ENCODE results near the gene TLCD1. TPM values are rescaled to one million over a fixed set of nuclear protein-coding genes. Genes with fewer than 3 reads are reported as not detected.

The TLCD1 gene
- polyA plus RNA-seq, 1 donor: 13.6 TPM

GRCh38 chr17:28698253-28698941, 27.6 kb downstream of the TLCD1 start:
- DNase-seq: no peak

GRCh38 chr17:28693869-28694268, 32.2 kb downstream of the TLCD1 start:
- no peak for DNase-seq

- DNase-seq: no peak
These were observed 37.0 kb downstream of the TLCD1 start for GRCh38 chr17:28689011-28689410.

- no peak for DNase-seq
These were observed 37.6 kb downstream of the TLCD1 start for GRCh38 chr17:28688481-28688880.

- DNase-seq: no peak
These were observed 39.7 kb downstream of the TLCD1 start for GRCh38 chr17:28686296-28686695.

GRCh38 chr17:28685366-28685765, 40.7 kb downstream of the TLCD1 start:
- DNase-seq: no peak

- DNase-seq: peak; percentile 31
These were observed 41.1 kb downstream of the TLCD1 start for GRCh38 chr17:28684963-28685362.

- DNase-seq: no peak
These were observed 43.4 kb downstream of the TLCD1 start for GRCh38 chr17:28682655-28683054.

GRCh38 chr17:28675980-28676379, 50.1 kb downstream of the TLCD1 start:
- no peak for DNase-seq

GRCh38 chr17:28675490-28675889, 50.5 kb downstream of the TLCD1 start:
- no peak for DNase-seq

Other genes with a start within 250 kb of the TLCD1 start
- 0.55 TPM for gene FOXN1, start 219.9 kb downstream of the TLCD1 start, polyA plus RNA-seq (ENCODE audit: insufficient read length)
- 56.8 TPM for gene UNC119, start 173.6 kb downstream of the TLCD1 start, polyA plus RNA-seq (ENCODE audit: insufficient read length)
- 101 TPM for gene PIGS, start 154.7 kb downstream of the TLCD1 start, polyA plus RNA-seq (ENCODE audit: insufficient read length)
- gene ALDOC, start 149.3 kb downstream of the TLCD1 start, polyA plus RNA-seq (ENCODE audit: insufficient read length): 24.6 TPM
- 88.8 TPM for gene SPAG5, start 127.2 kb downstream of the TLCD1 start, polyA plus RNA-seq (ENCODE audit: insufficient read length)
- gene RSKR, start 112.0 kb downstream of the TLCD1 start, polyA plus RNA-seq (ENCODE audit: insufficient read length): 30.4 TPM
- 119 TPM for gene BLTP2, start 81.1 kb downstream of the TLCD1 start, polyA plus RNA-seq (ENCODE audit: insufficient read length)
- 76.6 TPM for gene SDF2, start 64.3 kb downstream of the TLCD1 start, polyA plus RNA-seq (ENCODE audit: insufficient read length)
- gene SUPT6H, start 64.0 kb downstream of the TLCD1 start, polyA plus RNA-seq (ENCODE audit: insufficient read length): 80.6 TPM
- gene PROCA1, start 14.3 kb downstream of the TLCD1 start, polyA plus RNA-seq (ENCODE audit: insufficient read length): 10.4 TPM
- gene RAB34, start 8.4 kb downstream of the TLCD1 start, polyA plus RNA-seq (ENCODE audit: insufficient read length): 181 TPM
- 871 TPM for gene RPL23A, start 6.2 kb downstream of the TLCD1 start, polyA plus RNA-seq (ENCODE audit: insufficient read length)
- gene NEK8, start 2.6 kb upstream of the TLCD1 start, polyA plus RNA-seq (ENCODE audit: insufficient read length): 11.2 TPM
- gene TRAF4, start 17.8 kb upstream of the TLCD1 start, polyA plus RNA-seq (ENCODE audit: insufficient read length): 108 TPM
- 20.6 TPM for gene FAM222B, start 116.6 kb upstream of the TLCD1 start, polyA plus RNA-seq (ENCODE audit: insufficient read length)
- gene ERAL1, start 128.8 kb upstream of the TLCD1 start, polyA plus RNA-seq (ENCODE audit: insufficient read length): 77.1 TPM
- 78.5 TPM for gene FLOT2, start 171.5 kb upstream of the TLCD1 start, polyA plus RNA-seq (ENCODE audit: insufficient read length)
- gene DHRS13, start 176.8 kb upstream of the TLCD1 start, polyA plus RNA-seq (ENCODE audit: insufficient read length): 12.7 TPM
- gene PHF12, start 225.3 kb upstream of the TLCD1 start, polyA plus RNA-seq (ENCODE audit: insufficient read length): 57.6 TPM